HepG2 (cell line): ENCODE measurements around the gene RASA3. TPM values are rescaled to one million over a fixed set of nuclear protein-coding genes. Genes with fewer than 3 reads are reported as not detected.

Experiments
- ATAC-seq: fragments of 200-7000 bp; cut with Tn5 transposase; 3 replicates; pipeline ENCODE4 v1.9.1; 2020; ENCODE audit warnings: mild to moderate bottlenecking, moderate library complexity
- BruUV-seq: library from RNA; stranded (reverse); fragments of 400-500 nt; replicated peaks from 2 replicates; lab custom pipeline; 2021; lab: Mats Ljungman, UMichigan
- CTCF ChIA-PET: fragments of 300-600 bp; formaldehyde crosslinking; extraction: SDS; loops from one replicate; lab custom pipeline; 2021; ENCODE audit warnings: low total read pairs, inconsistent platforms, low intra/inter-chr PET ratio; lab: Yijun Ruan, JAX
- POLR2A ChIA-PET: fragments of 350-600 bp; sonication (Branson Sonifier 250); formaldehyde crosslinking; loops from one replicate; lab custom pipeline; 2020; ENCODE audit warnings: antibody characterized with exemption, inconsistent platforms; lab: Yijun Ruan, JAX
- DNase-seq: peaks from one replicate; pipeline ENCODE4 v3.0.0-alpha.2; 2015; ENCODE audit warnings: low spot score
- FAIRE-seq: peaks from 3 replicates; lab custom pipeline; 2011; peaks lifted over from hg19 to GRCh38; lab: Jason Lieb, UNC
- H2AFZ ChIP-seq: one replicate; pipeline ENCODE4 v1.6.1; 2011; ENCODE audit warnings: low read length, inconsistent platforms
- H3K27ac ChIP-seq: fragments of 300-600 bp; 3 replicates; pipeline ENCODE4 v1.8.0; 2011; ENCODE audit warnings: mixed run types, mild to moderate bottlenecking, mixed read lengths, low read length, inconsistent platforms; ENCODE audit not compliant: insufficient read depth; ENCODE audit errors: extremely low read length
- H3K27me3 ChIP-seq, 2 experiments: fragments of 200-600 bp in 1 of 2; 2 replicates in 1 of 2; 3 replicates in 1 of 2; pipeline versions ENCODE4 v1.6.0 to v1.8.0; 2011; ENCODE audit warnings: low read length in 2 of 2, mild to moderate bottlenecking in 2 of 2, moderate library complexity in 2 of 2, inconsistent platforms in 1 of 2; ENCODE audit not compliant: insufficient read depth in 2 of 2, control insufficient read depth in 1 of 2
- H3K36me3 ChIP-seq, 2 experiments: fragments of 200-600 bp in 1 of 2; replicated peaks in 1 of 2; 2 replicates in 1 of 2; 3 replicates in 1 of 2; pipeline versions ENCODE4 v1.5.1 to v1.8.0; 2011; ENCODE audit warnings: low read length in 2 of 2, inconsistent platforms in 1 of 2; ENCODE audit not compliant: insufficient read depth in 2 of 2, control insufficient read depth in 1 of 2
- H3K4me1 ChIP-seq: 2 replicates; pipeline ENCODE4 v1.5.1; 2012; ENCODE audit warnings: low read length, inconsistent platforms; ENCODE audit not compliant: insufficient read depth
- H3K4me2 ChIP-seq: 2 replicates; pipeline ENCODE4 v1.6.0; 2011; ENCODE audit warnings: low read depth, low read length, inconsistent platforms
- H3K4me3 ChIP-seq, 3 experiments: fragments of 200-600 bp in 1 of 3; sonication (generic), shearing (Covaris generic) in 1 of 3; replicated peaks in 1 of 3; 2 replicates each; pipeline ENCODE4 v1.5.1; 2011 to 2016; ENCODE audit warnings: low read length in 3 of 3, inconsistent platforms in 2 of 3, low read depth in 2 of 3, mild to moderate bottlenecking in 2 of 3, control low read depth in 1 of 3, mixed read lengths in 1 of 3; ENCODE audit not compliant: insufficient read depth in 1 of 3
- H3K79me2 ChIP-seq: one replicate; pipeline ENCODE4 v1.6.1; 2011; ENCODE audit warnings: low read length, inconsistent platforms; ENCODE audit not compliant: insufficient read depth
- H3K9ac ChIP-seq: 2 replicates; pipeline ENCODE4 v1.6.0; 2011; ENCODE audit warnings: mild to moderate bottlenecking, low read depth, low read length, inconsistent platforms; ENCODE audit not compliant: insufficient read depth
- H3K9me3 ChIP-seq: 2 replicates; pipeline ENCODE4 v1.5.1; 2012; ENCODE audit warnings: mild to moderate bottlenecking, low read length
- H4K20me1 ChIP-seq: 2 replicates; pipeline ENCODE4 v1.6.0; 2011; ENCODE audit warnings: inconsistent platforms, mild to moderate bottlenecking, low read length, moderate library complexity; ENCODE audit not compliant: insufficient read depth
- CHD2 ChIP-seq: IDR thresholded peaks from 2 replicates; pipeline ENCODE4 v1.6.1; 2011; ENCODE audit warnings: low read depth, low read length, improper control_type of control experiment
- EZH2 ChIP-seq: conservative IDR thresholded peaks from 2 replicates; pipeline ENCODE4 v1.6.1; 2012; ENCODE audit warnings: mild to moderate bottlenecking, low read depth, low read length, moderate library complexity
- MYPOP ChIP-seq: sonication (generic); formaldehyde crosslinking; IDR thresholded peaks from 2 replicates; pipeline ENCODE4 v1.8.1; 2023; ENCODE audit warnings: mild to moderate bottlenecking, moderate library complexity, missing genetic modification reagents
- ZNF770 ChIP-seq: sonication (generic); formaldehyde crosslinking; IDR thresholded peaks from 2 replicates; pipeline ENCODE4 v1.5.0; 2020; ENCODE audit warnings: mild to moderate bottlenecking, missing genetic modification reagents
- WGBS: methylation state at CpG from one replicate; pipeline ENCODE4 v1.1.6; 2017; ENCODE audit warnings: low lambda C conversion rate; 5-methylcytosine and 5-hydroxymethylcytosine counted together
- in situ Hi-C: cut with HindIII; loops from 2 replicates; pipeline ENCODE4 v1.10.0; 2017; ENCODE audit warnings: low pct_unique_long_range_greater_than_20kb; ENCODE audit not compliant: extremely low pct_ligation_motif_present
- intact Hi-C: fragments of 100-400 bp; cut with micrococcal nuclease; formaldehyde crosslinking; loops from one replicate; pipeline ENCODE4 v1.10.0; 2022; ENCODE audit not compliant: unreplicated experiment
- polyA plus RNA-seq, 8 experiments: library from polyadenylated mRNA; depleted of rRNA in 3 of 8; stranded (reverse) in 7 of 8; unstranded in 1 of 8; fragments of >200 nt; fragmentation: Illumina TruSeq in 4 of 8; extraction: Trizol in 4 of 8; gene quantifications; 2 replicates each; pipeline versions ENCODE4 v1.2.1 to v1.2.3, GENCODE V29; 2011 to 2016; ENCODE audit warnings: low read depth in 4 of 8, missing spikeins in 1 of 8, mixed read lengths in 1 of 8; ENCODE audit not compliant: insufficient read depth in 1 of 8
- total RNA-seq, 5 experiments: library from RNA; depleted of rRNA; stranded (reverse); fragments of >200 nt; fragmentation: Illumina TruSeq; extraction: Trizol; gene quantifications; 2 replicates each; pipeline ENCODE4 v1.2.3, GENCODE V29; 2016; ENCODE audit warnings: low read depth in 1 of 5

The RASA3 gene
- total and polyA plus RNA-seq, 2 of the 13 experiments (the other 11 are each of a cell fraction or from before 2014, with no cell fraction given) = 0.05 TPM; not detected in 1

GRCh38 chr13:114128624-114129522 lies 3.5 kb downstream of the RASA3 start:
- intact Hi-C loops = no loop called here
- no peak for TF ChIP-seq MYPOP (CRISPR knock-in tag)
- 0 out of 2 replicates have a peak, but pooled peaks have one; percentile 27 for TF ChIP-seq EZH2
- no peak for TF ChIP-seq CHD2
- no peak for TF ChIP-seq ZNF770
- TF ChIP-seq, all 625 proteins: peak for 1
- Histone ChIP-seq H3K4me2 (no peak overlapping the region), H2AFZ (no peak overlapping the region), H3K79me2 (no peaks in the 10 kb centered on the region), H3K27ac (no peak overlapping the region), H4K20me1 (peaks cover 2% of the 10 kb centered on the region; the same call in 1 of the 2 replicates), H3K4me3 (no peak overlapping the region), H3K27me3 (peaks cover 18 to 68% of the 10 kb centered on the region in 2 experiments), H3K9ac (no peak overlapping the region), H3K4me1 (no peaks in the 10 kb centered on the region), H3K9me3 (no peaks in the 10 kb centered on the region), H3K36me3 (no peaks in the 10 kb centered on the region)
- no TSS peak for BruUV-seq
- ChIA-PET CTCF (no interaction called here), POLR2A (no interaction called here)
- 39% methylated on average over 33 of the region's 37 CpGs for WGBS
- DNase-seq = no peak
- in situ Hi-C loops = no loop called here
- FAIRE-seq = no peak
- ATAC-seq = no peak
